Activated CD4-positive, alpha-beta T cell treated with anti-CD3 and anti-CD28 coated beads, Interleukin-2, amount 10 ng/mL, durations not matched to agents 7 days and 5 days (primary cell): ENCODE results near the gene BIN2. TPM values are rescaled to one million over a fixed set of nuclear protein-coding genes. Genes with fewer than 3 reads are reported as not detected.

Source experiments
- CTCF ChIA-PET: fragments of 350-600 bp; sonication (Branson Sonifier 250); formaldehyde crosslinking; loops from one replicate; lab custom pipeline; 2021; ENCODE audit warnings: antibody characterized with exemption; lab: Charles Lee
- POLR2A ChIA-PET: fragments of 350-600 bp; sonication (Branson Sonifier 250); formaldehyde crosslinking; loops from one replicate; lab custom pipeline; 2021; ENCODE audit warnings: antibody characterized with exemption; lab: Charles Lee
- DNase-seq: peaks from one replicate; pipeline ENCODE4 v3.0.0-alpha.2; 2020
- H3K27ac Mint-ChIP-seq: one replicate; pipeline ENCODE4 v1.8.0; 2021; ENCODE audit warnings: mild to moderate bottlenecking, moderate library complexity, mixed read lengths
- H3K27me3 Mint-ChIP-seq: one replicate; pipeline ENCODE4 v1.8.0; 2021; ENCODE audit warnings: mixed read lengths
- H3K36me3 Mint-ChIP-seq: one replicate; pipeline ENCODE4 v1.8.0; 2021; ENCODE audit warnings: low read depth, mixed read lengths
- H3K4me1 Mint-ChIP-seq: one replicate; pipeline ENCODE4 v1.8.0; 2021; ENCODE audit warnings: mixed read lengths
- H3K4me3 Mint-ChIP-seq: one replicate; pipeline ENCODE4 v1.8.0; 2021; ENCODE audit warnings: mild to moderate bottlenecking, moderate library complexity, mixed read lengths
- H3K9me3 Mint-ChIP-seq: one replicate; pipeline ENCODE4 v1.8.0; 2021; ENCODE audit warnings: mixed read lengths
- total RNA-seq, 2 experiments: library from RNA; stranded (reverse); gene quantifications; one replicate each; pipeline ENCODE4 v1.2.3, GENCODE V29; 2021

BIN2 gene
- total RNA-seq, 2 experiments from 2014 or later, result 200 to 226 TPM

DNA sequence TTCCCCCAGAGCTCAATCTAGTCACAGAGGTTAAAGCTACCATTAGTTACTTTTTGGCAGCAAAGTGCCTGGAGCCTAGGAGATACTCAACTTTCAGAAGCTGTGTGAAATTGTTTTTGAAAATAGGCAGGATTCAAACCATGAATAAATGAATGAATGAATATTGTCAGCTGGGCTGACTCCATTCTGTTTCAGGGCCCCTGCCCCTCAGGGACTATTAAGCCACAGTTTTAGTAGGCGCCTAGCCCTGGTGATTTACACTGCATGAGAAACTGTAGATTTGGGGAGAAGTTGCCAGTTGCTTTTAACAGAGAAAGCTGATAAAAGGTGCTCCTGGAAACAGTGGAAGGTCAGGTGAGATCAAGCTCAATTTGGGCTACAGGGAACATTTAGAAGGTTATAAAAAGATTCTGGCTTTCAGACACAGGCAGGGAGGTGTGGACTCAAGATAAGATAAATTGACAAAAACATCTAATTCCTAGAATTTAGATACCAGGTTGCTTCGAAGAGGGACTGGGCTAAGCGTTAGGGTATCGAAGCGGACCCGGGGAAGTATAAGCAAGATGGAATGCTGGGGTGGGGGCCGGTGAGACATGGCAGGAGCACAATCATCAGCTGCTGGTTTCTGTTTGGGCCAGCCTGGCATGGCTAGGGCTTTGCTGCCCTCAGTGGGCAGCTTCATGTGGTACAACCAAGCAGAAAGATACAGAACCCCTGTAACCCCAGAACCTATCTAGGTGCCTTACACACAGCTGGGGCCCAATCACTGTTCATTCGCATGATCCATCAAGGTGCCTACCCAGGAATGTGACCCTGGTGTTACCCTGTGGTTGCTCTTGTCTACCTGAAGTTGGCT, 37.4 kb upstream of the BIN2 start:
- peaks cover 17% of the 10 kb centered on the region for H3K36me3 Mint-ChIP-seq
- H3K4me3 Mint-ChIP-seq, result no peak overlapping the region
- H3K27ac Mint-ChIP-seq, result peak overlapping the region; percentile 74
- H3K27me3 Mint-ChIP-seq, result no peaks in the 10 kb centered on the region
- peaks cover 13% of the 10 kb centered on the region for H3K4me1 Mint-ChIP-seq
- CTCF ChIA-PET, result interaction anchor here (1.1 to 5.4 kb wide), 3 partner anchors 10 to 20 kb away, joined by 3 to 28 read pairs (median 6); no protein-coding TSS in a partner anchor
- H3K9me3 Mint-ChIP-seq, result no peaks in the 10 kb centered on the region
- no peak for DNase-seq
- POLR2A ChIA-PET, result no interaction called here

DNA sequence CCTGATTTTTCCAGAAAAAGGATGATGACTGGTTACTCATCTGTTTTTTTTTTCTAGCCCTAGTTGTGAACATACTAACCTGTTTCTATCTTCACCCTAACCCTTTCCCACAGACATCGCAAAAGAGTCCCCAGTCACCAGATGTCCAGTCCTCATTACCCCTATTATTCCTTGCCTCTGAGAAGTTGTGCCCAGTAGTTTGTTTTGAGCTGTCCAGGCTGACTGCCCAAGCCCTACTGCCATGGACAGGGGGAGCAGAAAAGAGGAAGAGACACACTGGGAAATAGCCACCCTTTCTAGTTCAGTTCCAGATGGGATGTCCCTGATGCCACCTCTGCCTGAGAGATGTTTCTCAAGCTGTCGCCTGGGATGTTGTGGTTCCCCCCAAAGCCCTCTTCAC, 36.3 kb upstream of the BIN2 start:
- H3K4me1 Mint-ChIP-seq, result peaks cover 5% of the 10 kb centered on the region
- H3K27me3 Mint-ChIP-seq, result no peaks in the 10 kb centered on the region
- POLR2A ChIA-PET, result no interaction called here
- no peak overlapping the region for H3K27ac Mint-ChIP-seq
- H3K36me3 Mint-ChIP-seq, result peaks cover 17% of the 10 kb centered on the region
- no peaks in the 10 kb centered on the region for H3K9me3 Mint-ChIP-seq
- DNase-seq, result no peak
- CTCF ChIA-PET, result interaction anchor here (1.0 to 5.4 kb wide), 5 partner anchors 8 to 31 kb away, joined by 3 to 28 read pairs (median 6); partner anchors contain the start of gene GALNT6
- H3K4me3 Mint-ChIP-seq, result no peak overlapping the region

DNA sequence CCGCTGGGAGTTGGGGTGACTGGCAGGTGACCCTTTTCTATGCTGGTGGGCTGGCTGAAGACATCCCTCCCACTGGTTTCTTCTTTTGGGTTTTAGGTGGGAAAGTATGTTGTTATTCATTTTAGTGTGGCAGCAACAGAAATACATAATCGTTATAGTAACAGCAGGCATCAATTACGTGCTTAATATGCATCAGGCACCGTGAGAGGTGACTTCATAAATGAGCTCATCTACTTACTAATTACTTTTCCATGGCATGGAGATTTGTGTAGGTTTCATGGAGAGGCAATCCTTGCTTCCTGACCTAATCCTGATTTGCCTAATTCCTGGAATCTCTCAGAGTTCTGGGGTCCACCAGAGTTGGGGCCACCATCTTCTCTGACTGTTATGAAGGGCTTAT, 35.9 kb upstream of the BIN2 start:
- no peak for DNase-seq
- Mint-ChIP-seq H3K27ac (no peak overlapping the region), H3K4me3 (no peak overlapping the region), H3K9me3 (no peaks in the 10 kb centered on the region), H3K36me3 (peaks cover 21% of the 10 kb centered on the region), H3K4me1 (peaks cover 5% of the 10 kb centered on the region), H3K27me3 (no peaks in the 10 kb centered on the region)
- CTCF ChIA-PET, result interaction anchor here (0.7 to 5.4 kb wide), 6 partner anchors 8 to 32 kb away, joined by 3 to 28 read pairs (median 4); partner anchors contain the start of gene GALNT6
- POLR2A ChIA-PET, result no interaction called here

DNA sequence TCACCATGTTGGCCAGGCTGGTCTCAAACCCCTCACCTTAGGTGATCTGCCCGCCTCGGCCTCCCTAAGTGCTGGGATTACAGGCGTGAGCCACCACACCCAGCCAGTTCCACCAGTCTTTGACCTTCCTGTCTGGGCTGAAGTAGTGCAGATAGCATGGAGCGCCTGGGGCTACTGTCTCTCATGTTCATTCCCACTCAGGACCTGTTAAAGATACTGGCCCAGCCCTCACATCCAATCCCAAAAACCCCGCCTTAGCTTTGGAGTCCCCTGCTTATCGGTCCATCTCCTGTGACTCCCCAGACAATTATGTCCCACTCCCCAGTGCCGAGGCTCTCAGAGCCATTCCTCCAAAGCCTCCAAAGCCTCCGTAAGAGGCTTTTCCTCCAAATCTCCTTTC, 34.5 kb upstream of the BIN2 start:
- Mint-ChIP-seq H3K4me3 (no peak overlapping the region), H3K27me3 (no peaks in the 10 kb centered on the region), H3K4me1 (peaks cover 5% of the 10 kb centered on the region), H3K9me3 (no peaks in the 10 kb centered on the region), H3K27ac (no peak overlapping the region), H3K36me3 (peaks cover 21% of the 10 kb centered on the region)
- ChIA-PET POLR2A (no interaction called here), CTCF (interaction anchor here (1.1 to 3.0 kb wide), 2 partner anchors 10 to 107 kb away, joined by 3 to 11 read pairs; no protein-coding TSS in a partner anchor)
- no peak for DNase-seq

DNA sequence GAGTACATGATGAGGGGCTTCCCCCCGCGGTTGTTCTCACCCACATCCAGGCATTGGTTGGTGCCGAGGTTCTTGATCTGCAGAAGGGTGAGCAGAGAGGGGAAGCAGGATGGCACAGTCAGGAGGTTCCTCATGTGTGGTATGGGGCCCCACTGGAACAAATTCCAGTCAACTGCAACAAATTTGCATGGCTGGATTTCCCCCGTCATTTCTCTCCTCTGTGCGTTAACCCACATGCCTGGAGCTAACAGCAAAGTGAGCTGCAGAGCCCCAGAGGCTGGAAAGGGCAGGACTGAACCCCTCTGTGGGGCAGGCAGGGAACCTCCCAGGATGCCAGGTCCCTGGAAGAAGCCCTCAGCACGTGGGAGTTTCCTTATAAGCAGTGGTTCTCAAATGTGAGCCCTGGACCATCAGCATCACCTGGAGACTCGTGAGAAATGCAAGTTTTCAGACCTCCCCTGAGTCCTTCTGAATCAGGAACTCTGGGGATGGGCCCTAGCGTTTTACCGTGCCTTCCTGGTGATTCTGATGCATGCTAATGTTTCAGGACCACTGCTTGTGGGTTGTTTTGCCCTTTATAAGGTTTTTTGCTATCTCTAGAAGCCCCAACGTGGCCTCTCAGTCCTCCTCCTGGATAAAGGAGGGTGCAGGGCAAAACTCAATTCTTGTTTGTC, 33.5 kb upstream of the BIN2 start:
- peaks cover 5% of the 10 kb centered on the region for H3K4me1 Mint-ChIP-seq
- DNase-seq, result no peak
- POLR2A ChIA-PET, result no interaction called here

DNA sequence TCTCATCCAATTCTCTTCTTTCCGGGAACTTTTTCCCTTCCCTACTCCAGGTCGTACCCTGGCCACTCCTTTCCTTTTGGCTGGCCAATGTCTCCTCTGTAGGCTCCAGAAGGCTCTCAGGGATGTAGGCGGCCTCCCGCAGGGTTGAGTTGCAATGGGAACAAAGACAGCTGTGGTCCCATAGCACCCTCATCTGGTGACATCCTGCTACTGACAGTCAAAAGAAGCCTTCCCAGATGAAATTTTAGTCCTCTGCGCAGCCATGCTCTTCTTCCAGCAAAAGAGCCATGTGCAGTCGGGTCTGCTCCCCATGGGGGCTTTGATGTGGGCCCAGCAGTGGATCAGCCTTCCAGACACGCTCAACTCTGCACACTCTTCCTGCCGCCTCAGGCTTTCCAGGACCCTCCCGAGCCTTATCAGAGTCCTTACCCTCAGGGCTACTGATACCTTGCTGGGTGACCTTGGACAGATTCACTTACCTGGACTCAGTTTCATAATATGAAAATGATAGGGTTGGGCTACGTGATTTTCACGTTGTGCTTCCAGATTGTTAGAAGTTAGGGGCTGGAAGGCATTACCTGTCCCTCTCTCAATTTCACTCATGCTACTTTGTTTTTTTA, 28.0 kb upstream of the BIN2 start:
- no peaks in the 10 kb centered on the region for H3K27me3 Mint-ChIP-seq
- H3K36me3 Mint-ChIP-seq, result peaks cover 10% of the 10 kb centered on the region
- ChIA-PET POLR2A (no interaction called here), CTCF (interaction anchor here (0.7 to 6.7 kb wide), 6 partner anchors 10 to 291 kb away, joined by 3 to 46 read pairs (median 8); partner anchors contain the start of gene SMAGP)
- peak; percentile 60 for DNase-seq
- no peaks in the 10 kb centered on the region for H3K9me3 Mint-ChIP-seq
- no peak overlapping the region for H3K27ac Mint-ChIP-seq
- no peaks in the 10 kb centered on the region for H3K4me1 Mint-ChIP-seq
- no peak overlapping the region for H3K4me3 Mint-ChIP-seq

More for the DNA sequence above, 33.5 kb upstream of the BIN2 start:
- no peaks in the 10 kb centered on the region for H3K27me3 Mint-ChIP-seq
- no peaks in the 10 kb centered on the region for H3K9me3 Mint-ChIP-seq
- H3K36me3 Mint-ChIP-seq, result peaks cover 21% of the 10 kb centered on the region
- H3K27ac Mint-ChIP-seq, result no peak overlapping the region
- no peak overlapping the region for H3K4me3 Mint-ChIP-seq
- CTCF ChIA-PET, result interaction anchor here (3.0 kb wide), 1 partner anchor 11 kb away, joined by 11 read pairs; no protein-coding TSS in a partner anchor

DNA sequence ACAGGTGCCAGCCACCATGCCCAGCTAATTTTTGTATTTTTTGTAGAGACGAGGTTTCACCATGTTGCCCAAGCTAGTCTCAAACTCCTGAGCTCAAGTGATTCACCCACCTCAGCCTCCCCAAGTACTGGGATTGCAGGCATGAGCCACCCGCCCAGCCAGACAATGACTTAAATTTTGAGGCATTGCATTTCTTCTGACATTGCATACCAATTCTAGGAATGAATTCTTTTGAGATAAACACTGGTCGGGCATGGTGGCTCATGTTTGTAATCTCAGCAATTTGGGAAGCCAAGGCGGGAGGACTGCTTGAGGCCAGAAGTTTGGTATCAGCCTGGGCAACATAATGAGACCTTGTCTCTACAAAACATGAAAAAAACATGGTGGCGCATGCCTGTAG, 25.1 kb upstream of the BIN2 start:
- ChIA-PET CTCF (interaction anchor here (0.6 to 6.7 kb wide), 4 partner anchors 8 to 80 kb away, joined by 3 to 46 read pairs (median 3); no protein-coding TSS in a partner anchor), POLR2A (interaction anchor here (0.5 kb wide), 1 partner anchor 182 kb away, joined by 3 read pairs; no protein-coding TSS in a partner anchor)
- Mint-ChIP-seq H3K27ac (no peak overlapping the region), H3K9me3 (no peaks in the 10 kb centered on the region), H3K27me3 (no peaks in the 10 kb centered on the region), H3K4me1 (no peaks in the 10 kb centered on the region), H3K36me3 (no peaks in the 10 kb centered on the region), H3K4me3 (no peak overlapping the region)
- no peak for DNase-seq

DNA sequence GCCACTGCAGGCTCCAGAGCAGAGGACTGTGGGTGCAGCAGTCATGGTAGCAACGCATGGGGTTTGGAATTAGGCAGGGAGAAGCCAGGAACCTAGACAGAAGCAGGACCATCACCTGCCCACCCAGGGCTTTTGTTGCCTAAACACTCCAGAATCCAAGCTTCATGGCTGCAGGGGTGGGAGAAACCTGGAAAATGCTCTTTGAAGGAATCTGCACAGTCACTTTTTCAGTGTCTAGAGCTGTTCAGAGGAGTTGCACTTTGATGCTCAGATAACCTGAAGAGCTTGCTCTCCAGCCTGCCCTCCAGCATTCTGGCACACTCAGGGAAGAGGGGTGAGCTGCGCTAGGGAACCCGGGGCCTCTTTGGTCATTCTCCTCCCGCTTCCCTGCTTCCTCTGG, 24.1 kb upstream of the BIN2 start:
- Mint-ChIP-seq H3K36me3 (no peaks in the 10 kb centered on the region), H3K9me3 (no peaks in the 10 kb centered on the region), H3K4me3 (no peak overlapping the region), H3K27ac (no peak overlapping the region), H3K4me1 (no peaks in the 10 kb centered on the region), H3K27me3 (no peaks in the 10 kb centered on the region)
- POLR2A ChIA-PET, result no interaction called here
- DNase-seq, result no peak
- CTCF ChIA-PET, result interaction anchor here (0.6 to 0.9 kb wide), 3 partner anchors 11 to 558 kb away, joined by 3 to 5 read pairs (median 3); no protein-coding TSS in a partner anchor

DNA sequence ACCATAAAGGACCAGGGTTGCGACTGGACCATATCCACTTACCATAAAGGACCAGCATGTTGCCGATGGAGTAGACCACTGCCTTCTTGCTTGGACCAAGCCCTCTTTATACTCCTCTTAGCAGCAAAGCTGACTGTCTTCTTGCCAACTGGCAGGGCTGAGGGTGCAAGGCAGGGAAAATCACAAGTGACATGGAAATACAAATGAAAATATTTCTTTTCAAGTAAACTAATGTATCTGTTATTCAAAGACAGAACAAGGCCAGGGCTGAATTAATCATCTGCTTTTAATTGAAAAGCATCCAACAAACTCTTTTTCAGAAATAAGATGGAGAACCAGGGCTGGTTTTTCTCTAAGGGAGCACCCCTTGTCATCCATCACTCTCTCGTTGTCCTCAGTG, 22.6 kb upstream of the BIN2 start, which contains the start of gene CELA1:
Gene CELA1, minus strand, starts transcription at position 99 of the 400 bp plus-strand sequence. Its CDS starts 41 bp downstream, at position 58.
- Mint-ChIP-seq H3K36me3 (no peaks in the 10 kb centered on the region), H3K4me3 (no peak within 1 kb of the TSS), H3K27me3 (no peaks in the 10 kb centered on the region), H3K9me3 (no peaks in the 10 kb centered on the region), H3K4me1 (peaks cover 3% of the 10 kb centered on the region), H3K27ac (no peak within 1 kb of the TSS)
- DNase-seq, result no peak
- ChIA-PET POLR2A (no interaction called here), CTCF (no interaction called here)

DNA sequence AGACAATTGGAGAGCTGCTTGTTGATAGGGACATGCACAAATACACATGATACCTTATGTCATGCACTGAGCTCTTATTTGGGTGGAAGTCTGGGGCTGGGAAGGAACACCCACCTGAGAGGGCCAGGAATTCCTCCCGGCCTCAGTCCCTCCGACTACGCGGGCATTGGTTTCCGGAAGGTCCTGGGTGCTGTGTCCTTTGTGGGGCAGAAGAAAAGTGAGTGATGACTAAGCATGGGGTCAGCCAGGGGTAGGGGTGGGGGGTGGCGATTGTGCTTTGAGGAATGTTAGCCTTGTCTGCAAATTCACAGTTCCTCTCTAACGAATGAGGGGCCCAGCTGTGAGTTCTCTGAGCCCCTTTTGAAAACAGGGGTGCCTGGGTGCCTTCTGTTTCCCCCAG, 21.7 kb upstream of the BIN2 start:
- Mint-ChIP-seq H3K4me1 (peaks cover 10% of the 10 kb centered on the region), H3K9me3 (no peaks in the 10 kb centered on the region), H3K4me3 (no peak overlapping the region), H3K27me3 (no peaks in the 10 kb centered on the region), H3K27ac (no peak overlapping the region), H3K36me3 (no peaks in the 10 kb centered on the region)
- DNase-seq, result no peak
- ChIA-PET CTCF (interaction anchor here (0.6 to 1.1 kb wide), 7 partner anchors 9 to 668 kb away, joined by 3 to 5 read pairs (median 3); no protein-coding TSS in a partner anchor), POLR2A (no interaction called here)

DNA sequence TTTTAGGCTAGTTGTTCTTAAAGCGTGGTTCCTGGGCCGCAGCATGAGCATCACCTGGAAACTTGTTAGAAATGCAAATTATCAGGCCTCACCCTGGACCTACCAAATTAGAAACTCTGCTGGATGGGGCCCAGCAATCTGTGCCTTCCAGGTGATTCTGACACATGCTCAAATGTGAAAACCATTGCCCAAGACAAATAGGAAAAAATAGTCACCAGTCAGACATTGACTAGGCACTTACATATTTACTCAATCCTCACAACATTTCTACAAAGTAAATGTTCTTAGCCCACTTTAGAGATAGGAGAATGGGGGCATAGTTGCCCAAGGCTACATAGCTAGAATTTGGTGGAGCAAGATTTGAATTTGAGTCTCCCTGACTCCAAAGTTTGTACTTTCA, 19.2 kb upstream of the BIN2 start:
- Mint-ChIP-seq H3K36me3 (no peaks in the 10 kb centered on the region), H3K27ac (no peak overlapping the region), H3K4me1 (peaks cover 10% of the 10 kb centered on the region), H3K9me3 (no peaks in the 10 kb centered on the region), H3K27me3 (no peaks in the 10 kb centered on the region), H3K4me3 (no peak overlapping the region)
- ChIA-PET POLR2A (no interaction called here), CTCF (interaction anchor here (3.4 kb wide), 1 partner anchor 12 kb away, joined by 35 read pairs; no protein-coding TSS in a partner anchor)
- no peak for DNase-seq

DNA sequence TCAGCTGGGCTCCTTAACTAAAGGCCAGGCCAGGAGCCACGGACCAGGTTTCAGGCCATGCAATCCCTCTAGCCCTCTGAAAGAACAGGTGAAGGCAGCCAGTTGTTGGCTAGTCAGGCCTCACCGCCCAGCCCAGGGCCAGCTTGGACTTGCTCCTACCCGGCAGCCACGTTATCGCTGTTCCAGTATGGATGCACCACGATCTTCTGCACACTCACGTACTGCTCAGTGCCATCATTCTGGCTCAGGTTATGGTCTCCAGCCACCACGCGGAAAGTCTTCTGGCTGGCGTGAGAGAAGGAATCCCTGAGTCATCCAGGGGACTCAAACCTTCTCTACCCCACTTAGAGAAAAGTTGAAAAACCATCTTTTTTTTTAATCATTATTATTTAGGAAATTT, 18.4 kb upstream of the BIN2 start:
- Mint-ChIP-seq H3K9me3 (no peaks in the 10 kb centered on the region), H3K27ac (no peak overlapping the region), H3K27me3 (no peaks in the 10 kb centered on the region), H3K4me1 (peaks cover 10% of the 10 kb centered on the region), H3K36me3 (no peaks in the 10 kb centered on the region), H3K4me3 (no peak overlapping the region)
- DNase-seq, result no peak
- CTCF ChIA-PET, result interaction anchor here (0.8 to 3.4 kb wide), 9 partner anchors 10 to 124 kb away, joined by 3 to 46 read pairs (median 8); partner anchors contain the start of genes POU6F1 and SMAGP
- POLR2A ChIA-PET, result no interaction called here
